WI38 (cell line): ENCODE data around the gene SLC29A1.

Experiments used
- H3K4me3 ChIP-seq: 2 replicates; pipeline ENCODE4 v1.5.1; 2011; ENCODE audit warnings: low read depth, mild to moderate bottlenecking, control low read depth, low read length
- CTCF ChIP-seq: IDR thresholded peaks from 2 replicates; pipeline ENCODE4 v1.5.1; 2012; ENCODE audit warnings: low read depth, mild to moderate bottlenecking, control low read depth, low read length

Gene SLC29A1

GRCh38 chr6:44269921-44270525 is 46.6 kb downstream of the SLC29A1 start, which contains the start of gene TMEM151B:
TSS of gene TMEM151B (plus strand) at chr6:44270450. CDS start at chr6:44270743, 293 bp downstream.
- H3K4me3 ChIP-seq: no peak within 1 kb of the TSS
- TF ChIP-seq CTCF: no peak

- no peak for TF ChIP-seq CTCF
- H3K4me3 ChIP-seq: no peak overlapping the region
These were observed 47.4 kb downstream of the SLC29A1 start for GRCh38 chr6:44270526-44271405.

DNA sequence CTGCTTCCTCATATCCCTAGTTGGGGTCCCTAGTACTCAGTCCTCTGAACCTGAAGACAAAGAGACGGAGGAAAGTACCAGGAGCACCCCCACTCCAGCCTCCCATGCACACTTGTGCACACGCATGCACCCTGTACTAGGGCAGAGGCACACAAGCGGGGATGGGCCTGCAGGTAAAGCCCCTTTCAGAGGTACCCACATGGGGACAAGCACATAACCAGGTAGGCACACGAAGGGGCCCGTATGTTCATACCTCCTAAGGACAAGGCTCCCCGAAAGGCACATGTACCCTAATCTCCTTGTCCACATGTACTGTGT is 48.0 kb downstream of the SLC29A1 start:
- no peak for TF ChIP-seq CTCF
- H3K4me3 ChIP-seq: no peak overlapping the region

DNA sequence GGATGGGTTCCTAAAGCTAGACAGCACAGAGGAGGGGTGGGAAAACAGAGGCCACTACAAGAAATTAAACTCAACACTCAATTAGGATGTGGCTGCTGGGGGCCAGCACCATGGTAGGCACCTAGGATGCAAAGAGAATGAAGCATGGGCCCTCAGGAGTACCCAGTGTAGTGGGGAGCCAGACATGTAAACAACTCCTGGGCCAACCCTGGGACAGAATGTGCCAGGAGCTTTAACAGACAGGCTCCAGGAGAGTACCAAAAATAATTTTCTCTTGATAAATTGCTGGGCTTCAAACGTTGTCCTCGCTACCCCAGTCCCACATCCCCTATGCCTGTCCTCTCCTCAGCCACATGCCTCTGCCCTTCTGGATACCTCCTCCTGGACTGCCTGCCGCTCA is 48.5 kb downstream of the SLC29A1 start:
- no peak overlapping the region for H3K4me3 ChIP-seq
- no peak for TF ChIP-seq CTCF

DNA sequence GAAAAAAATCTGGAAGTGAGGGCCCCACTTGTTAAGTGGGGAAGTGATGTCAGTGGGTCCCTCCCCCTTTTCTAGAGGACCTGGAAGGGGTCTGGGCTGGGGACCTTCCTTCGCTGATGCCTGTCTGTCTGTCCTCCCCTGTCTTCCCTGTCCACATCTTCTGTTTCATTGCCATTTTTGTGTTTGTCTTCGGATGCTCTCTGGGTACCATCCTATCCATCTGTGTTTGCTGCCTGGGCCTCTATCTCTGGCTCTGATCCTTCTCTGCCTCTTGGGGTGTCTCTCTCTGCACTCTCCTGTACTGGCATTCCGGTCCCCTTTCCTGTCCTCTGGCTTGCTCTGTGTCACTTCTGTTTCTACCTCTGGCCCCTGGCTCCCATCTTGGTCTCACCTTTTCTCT is 49.1 kb downstream of the SLC29A1 start:
- TF ChIP-seq CTCF: no peak
- no peak overlapping the region for H3K4me3 ChIP-seq

DNA sequence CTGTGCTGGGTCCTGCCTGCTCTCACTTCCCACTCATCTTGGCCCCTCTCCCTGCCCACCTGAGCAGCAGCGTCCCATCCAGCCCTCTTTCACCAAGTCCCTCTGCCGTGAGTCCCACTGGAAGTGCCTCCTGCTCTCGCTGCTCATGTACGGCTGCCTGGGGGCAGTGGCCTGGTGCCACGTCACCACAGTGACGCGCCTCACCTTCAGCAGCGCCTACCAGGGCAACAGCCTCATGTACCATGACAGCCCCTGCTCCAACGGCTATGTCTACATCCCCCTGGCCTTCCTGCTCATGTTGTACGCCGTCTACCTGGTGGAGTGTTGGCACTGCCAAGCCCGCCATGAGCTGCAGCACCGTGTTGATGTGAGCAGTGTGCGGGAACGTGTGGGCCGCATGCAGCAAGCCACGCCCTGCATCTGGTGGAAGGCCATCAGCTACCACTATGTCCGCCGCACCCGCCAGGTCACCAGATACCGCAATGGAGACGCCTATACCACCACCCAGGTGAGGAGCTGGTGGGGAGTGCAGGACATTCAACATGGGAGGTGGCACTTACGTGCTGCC is 49.7 kb downstream of the SLC29A1 start:
- no peak overlapping the region for H3K4me3 ChIP-seq
- no peak for TF ChIP-seq CTCF

DNA sequence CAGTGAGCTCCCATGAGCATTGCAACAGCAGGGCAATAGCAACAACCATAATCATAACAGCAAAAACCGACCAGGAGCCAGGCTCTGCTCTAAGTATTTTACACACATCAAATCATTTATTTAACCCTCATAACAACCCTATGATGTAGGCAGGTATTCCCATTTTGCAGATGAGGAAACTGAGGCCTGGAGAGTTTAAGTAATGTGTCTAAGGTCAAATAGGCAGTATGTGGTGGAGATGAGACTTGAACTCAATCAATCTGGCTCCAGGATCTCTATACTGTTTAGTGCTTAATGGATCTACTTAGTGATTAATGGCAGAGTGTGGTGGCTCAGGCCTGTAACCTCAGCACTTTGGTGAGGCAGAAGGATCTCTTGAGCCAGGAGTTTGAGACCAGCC is 50.2 kb downstream of the SLC29A1 start:
- no peak for TF ChIP-seq CTCF
- H3K4me3 ChIP-seq: no peak overlapping the region
